ENCODE results near the gene WSCD2.

WSCD2 gene

DNA sequence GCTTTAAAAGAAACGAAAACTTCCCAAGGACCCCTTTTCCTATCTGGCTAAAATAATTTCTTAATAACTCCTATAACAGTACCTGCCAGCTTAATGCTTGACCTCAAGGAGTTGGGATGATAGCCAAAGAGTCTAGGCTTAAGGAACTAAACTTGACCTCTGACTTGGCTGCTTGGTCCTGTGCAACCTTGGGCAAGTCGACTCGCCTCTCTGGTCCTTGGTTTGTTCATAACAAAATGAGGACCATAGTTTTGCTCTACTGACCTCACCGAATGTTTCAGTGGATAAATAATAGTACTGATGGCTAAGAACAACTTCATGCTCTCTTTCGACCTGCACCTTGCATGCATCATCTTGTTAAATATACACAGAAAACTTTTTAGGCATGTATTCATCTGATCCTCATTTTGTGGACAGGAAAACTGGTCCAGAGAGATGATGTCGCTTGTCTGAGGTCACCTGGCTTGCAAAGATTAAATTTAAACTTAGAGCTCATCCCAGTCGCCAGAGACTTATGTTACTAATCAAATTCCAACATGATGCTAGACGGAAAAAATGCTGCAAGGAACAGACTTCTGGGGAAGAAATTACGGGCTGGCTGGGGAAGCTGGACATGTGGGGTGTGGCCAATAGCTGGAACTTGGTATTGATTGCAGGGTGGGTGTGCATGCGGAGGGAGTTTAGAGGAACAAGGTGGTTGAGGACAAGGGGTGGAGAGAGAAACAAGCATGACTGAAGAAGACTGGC is 38.0 kb upstream of the WSCD2 start:
- no peak overlapping the region for H3K4me3 ChIP-seq (ENCODE audit: low read depth, low read length)
- TF ChIP-seq, protein P1, sequence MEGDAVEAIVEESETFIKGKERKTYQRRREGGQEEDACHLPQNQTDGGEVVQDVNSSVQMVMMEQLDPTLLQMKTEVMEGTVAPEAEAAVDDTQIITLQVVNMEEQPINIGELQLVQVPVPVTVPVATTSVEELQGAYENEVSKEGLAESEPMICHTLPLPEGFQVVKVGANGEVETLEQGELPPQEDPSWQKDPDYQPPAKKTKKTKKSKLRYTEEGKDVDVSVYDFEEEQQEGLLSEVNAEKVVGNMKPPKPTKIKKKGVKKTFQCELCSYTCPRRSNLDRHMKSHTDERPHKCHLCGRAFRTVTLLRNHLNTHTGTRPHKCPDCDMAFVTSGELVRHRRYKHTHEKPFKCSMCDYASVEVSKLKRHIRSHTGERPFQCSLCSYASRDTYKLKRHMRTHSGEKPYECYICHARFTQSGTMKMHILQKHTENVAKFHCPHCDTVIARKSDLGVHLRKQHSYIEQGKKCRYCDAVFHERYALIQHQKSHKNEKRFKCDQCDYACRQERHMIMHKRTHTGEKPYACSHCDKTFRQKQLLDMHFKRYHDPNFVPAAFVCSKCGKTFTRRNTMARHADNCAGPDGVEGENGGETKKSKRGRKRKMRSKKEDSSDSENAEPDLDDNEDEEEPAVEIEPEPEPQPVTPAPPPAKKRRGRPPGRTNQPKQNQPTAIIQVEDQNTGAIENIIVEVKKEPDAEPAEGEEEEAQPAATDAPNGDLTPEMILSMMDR (IDR thresholded peaks at IDR 0.05; ENCODE audit: low read depth, low read length): no peak

DNA sequence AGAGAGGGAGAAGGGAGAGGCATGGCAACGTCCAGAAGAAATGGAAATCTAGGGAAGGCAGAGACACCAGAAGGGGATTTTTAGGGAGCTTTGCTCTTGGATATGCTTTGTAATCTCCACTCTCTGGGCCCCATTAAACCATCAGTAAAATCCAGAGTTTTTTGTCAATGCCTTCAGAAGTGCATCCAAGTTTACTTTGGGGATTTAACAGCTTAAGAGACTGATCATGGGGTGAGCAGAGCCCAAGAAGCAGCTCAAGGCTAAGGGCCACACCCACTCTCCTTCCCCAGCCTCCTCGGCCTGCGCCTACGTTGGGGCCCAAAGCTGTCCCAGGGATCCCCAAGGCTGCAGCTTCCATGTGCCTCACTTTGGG is 37.4 kb upstream of the WSCD2 start:
- no peak overlapping the region for H3K4me3 ChIP-seq (ENCODE audit: low read depth, low read length)
- TF ChIP-seq, protein P1 (IDR thresholded peaks at IDR 0.05; ENCODE audit: low read depth, low read length): no peak

- H3K4me3 ChIP-seq (ENCODE audit: low read depth, low read length): no peak overlapping the region
- TF ChIP-seq, protein P1 (IDR thresholded peaks at IDR 0.05; ENCODE audit: low read depth, low read length): no peak
These were observed 35.9 kb upstream of the WSCD2 start for GRCh38 chr12:108093209-108093608.

GRCh38 chr12:108094056-108094649 is 34.9 kb upstream of the WSCD2 start:
- H3K4me3 ChIP-seq (ENCODE audit: low read depth, low read length): no peak overlapping the region
- TF ChIP-seq, protein P1 (IDR thresholded peaks at IDR 0.05; ENCODE audit: low read depth, low read length): no peak

DNA sequence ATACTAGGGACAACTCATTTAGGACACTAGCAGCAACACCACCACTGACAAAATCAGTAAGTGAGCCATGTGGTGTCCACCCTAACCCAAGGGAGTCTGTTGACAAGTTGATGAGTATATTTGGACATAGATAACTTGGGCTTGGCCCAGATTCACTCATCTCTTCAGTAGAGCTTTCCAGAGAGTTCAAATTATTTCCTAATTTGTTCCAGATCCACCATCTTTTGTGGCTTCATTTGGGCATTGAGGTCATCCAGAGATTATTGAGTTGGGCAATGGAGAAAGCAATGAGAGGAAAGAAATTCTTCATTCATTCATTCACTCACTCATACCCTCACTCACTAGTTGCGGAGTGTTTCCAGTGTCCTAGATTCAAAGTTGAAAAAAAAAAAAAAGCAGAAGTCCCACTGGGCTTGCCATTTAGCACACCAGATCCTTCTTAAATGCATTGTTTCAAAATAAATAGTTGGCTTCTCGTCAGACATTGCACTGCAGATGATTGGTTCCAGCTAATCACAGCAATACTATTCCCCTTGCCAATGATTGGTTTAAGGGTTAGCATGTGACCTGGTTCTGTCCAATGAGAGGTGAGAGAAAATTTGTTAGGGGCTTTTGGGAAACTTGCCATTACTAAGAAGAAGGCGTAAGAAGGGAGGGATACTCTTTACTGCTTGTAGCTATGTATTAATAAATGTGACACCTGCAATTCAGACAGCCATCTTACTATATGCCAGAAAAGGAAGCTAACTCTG is 31.8 kb upstream of the WSCD2 start:
- no peak overlapping the region for H3K4me3 ChIP-seq (ENCODE audit: low read depth, low read length)
- TF ChIP-seq, protein P1 (IDR thresholded peaks at IDR 0.05; ENCODE audit: low read depth, low read length): no peak

GRCh38 chr12:108098374-108098773 is 30.7 kb upstream of the WSCD2 start:
- TF ChIP-seq, protein P1 (IDR thresholded peaks at IDR 0.05; ENCODE audit: low read depth, low read length): no peak
- no peak overlapping the region for H3K4me3 ChIP-seq (ENCODE audit: low read depth, low read length)

DNA sequence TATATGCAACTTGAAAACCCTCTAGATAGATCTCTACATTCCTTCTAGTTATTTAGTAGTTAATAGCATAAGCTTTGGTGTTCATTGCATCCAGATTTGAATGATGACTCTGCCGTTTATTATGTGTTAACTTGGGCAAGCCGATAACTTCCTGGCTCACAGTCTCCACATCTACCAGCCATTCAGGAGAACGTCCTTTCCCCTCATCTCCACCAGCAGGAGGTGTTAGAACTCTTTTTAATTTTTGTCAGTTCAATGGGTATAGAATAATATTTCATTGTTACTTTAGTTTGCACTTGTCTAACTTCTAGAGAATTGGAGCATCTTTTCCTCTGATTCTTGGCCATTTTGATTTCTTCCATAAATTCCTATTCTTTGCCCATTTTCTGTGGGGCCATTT is 30.0 kb upstream of the WSCD2 start:
- TF ChIP-seq, protein P1 (IDR thresholded peaks at IDR 0.05; ENCODE audit: low read depth, low read length): no peak
- H3K4me3 ChIP-seq (ENCODE audit: low read depth, low read length): no peak overlapping the region

All from WI38 (cell line).